T-helper 2 cell (primary cell): ENCODE results near the gene SPRING1.

Source experiments
- DNase-seq, 5 experiments: peaks; one replicate each; pipeline versions ENCODE4 v3.0.0 to v3.0.0-alpha.2; 2012 to 2022

The SPRING1 gene

DNA sequence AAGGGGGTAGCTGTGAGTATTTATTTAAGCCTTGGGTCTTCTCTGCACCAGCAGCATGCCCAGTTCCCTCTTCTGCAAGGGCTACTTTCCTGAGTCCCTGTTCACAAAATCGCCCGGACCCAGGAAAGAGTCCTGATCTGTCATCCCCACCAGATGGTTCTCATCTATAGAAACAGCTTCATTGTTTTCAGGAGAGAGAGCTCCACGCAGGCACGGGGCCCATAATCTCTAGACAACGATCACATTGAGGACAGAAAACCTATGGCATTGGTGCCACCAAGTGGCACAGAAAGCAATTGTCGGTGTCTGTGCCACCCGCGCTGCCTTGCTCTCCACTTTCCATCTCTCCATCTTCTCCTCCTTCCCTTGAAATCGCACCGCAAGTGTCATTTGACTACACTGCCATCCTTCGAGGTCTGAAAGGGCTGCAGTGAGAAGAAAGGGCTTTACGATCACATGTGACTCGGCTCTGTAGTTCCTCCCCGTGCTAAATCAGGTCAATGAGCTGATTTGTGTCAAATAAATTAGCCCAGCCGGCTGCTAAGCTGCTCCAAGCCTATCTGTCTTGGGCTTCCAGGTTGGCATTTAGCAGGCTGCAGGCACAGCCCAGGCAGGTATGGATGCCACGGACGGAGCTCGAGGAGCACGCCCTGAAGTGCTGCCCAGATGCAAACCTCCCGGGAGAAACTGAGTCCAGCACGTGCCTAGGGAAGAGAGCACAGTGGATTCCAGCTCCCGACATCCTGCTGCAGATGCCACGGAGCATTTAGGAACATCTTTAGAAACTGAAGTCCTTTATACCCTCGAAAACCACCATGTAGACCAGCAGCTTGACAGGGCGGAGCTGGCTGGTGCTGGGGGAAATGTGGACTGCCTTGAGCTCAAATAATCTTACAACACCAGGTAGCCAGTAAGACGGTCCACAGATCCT lies 28.8 kb downstream of the SPRING1 start:
- DNase-seq: peak in 4 of 5 experiments; percentile 4 to 70 (median 14)

- DNase-seq: no peak
Measured at GRCh38 chr12:116707751-116708150, 30.1 kb downstream of the SPRING1 start.

DNA sequence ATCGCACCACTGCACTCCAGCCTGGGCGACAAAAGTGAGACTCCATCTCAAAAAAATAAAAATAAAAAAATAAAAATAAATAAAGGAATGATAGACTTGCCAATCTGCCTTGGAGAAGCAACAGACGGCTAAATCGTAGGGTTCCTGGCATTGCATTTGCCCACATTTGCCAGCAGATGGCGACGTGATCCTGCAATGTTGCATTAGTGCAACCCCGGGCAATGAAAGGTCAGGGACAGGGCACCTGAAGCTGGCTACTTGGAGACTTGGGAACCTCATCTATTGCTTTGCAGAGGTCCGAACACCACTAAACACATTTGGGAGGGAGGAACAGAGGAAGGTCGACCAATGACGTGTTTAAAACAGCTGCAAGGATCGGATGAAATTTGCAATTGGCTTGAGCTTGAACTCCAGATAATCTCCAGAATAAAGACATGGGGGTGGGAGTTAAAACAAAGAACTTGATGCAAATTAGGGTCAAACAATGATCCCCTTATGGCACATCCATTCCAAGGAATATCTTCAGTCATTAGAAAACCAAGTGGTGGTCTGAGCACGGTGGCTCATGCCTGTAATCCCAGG lies 34.6 kb downstream of the SPRING1 start:
- DNase-seq: peak in 4 of 5 experiments; percentile 25 to 60 (median 44)

DNA sequence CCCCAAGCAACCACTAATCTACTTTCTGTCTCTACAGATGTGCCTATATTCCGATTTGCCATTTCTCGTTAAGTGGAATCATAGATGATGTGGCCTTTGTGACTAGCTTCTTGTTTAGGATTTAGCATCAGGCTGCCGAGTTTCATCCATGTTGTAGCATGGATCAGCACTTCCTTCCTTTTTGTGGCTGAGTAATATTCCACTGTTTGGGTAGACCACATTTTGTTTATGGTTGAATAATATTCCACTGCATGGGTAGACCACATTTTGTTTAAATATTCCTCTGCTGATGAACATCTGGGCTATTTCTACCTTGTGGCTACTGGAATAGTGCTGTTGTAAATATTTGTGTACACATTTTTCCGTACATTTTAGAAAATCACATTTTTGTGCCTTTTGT lies 36.4 kb downstream of the SPRING1 start:
- DNase-seq: no peak

DNA sequence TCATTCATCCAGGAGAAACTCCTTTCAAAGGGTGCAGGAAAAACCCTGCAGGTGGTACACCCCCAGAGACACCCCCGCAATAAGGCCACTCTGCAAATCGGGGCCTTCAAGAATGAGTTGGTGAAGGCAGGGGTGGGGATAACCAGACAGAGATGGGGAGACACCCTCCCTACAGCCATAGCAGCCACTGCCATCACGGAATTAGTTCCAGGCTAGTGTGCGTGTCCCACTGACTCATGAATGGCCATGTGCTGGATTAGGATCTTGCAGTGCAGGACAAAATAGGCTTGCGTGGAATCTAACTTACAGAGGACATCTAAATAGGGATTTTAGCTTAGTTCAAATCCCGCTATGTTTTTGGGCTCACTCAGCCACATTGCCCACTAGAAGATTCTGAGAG lies 37.8 kb downstream of the SPRING1 start:
- no peak for DNase-seq

DNA sequence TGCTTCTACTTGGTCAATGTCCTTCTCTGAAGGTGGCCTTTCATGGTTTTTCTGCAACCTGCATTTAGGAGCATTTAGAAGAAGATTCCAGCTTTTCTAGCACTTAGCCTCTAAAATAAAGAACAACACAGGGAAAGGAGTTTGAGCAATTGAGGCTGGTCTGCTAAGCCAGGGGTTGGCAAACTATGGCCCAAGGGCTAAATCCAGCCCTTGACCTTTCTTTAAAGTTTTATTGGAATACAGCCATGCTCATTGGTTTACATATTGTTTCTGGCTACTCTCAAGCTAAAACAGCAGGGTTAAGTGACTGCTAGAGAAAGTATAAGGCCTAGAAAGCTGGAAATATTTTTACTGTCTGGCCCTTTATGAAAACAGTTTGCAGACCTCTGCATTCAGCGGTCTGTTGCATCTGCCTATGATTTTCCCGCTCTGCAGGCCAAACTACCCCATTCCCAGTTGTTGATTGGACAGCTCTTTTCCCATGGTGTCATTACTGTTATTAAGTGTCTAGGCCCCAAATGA lies 39.3 kb downstream of the SPRING1 start:
- no peak for DNase-seq

DNA sequence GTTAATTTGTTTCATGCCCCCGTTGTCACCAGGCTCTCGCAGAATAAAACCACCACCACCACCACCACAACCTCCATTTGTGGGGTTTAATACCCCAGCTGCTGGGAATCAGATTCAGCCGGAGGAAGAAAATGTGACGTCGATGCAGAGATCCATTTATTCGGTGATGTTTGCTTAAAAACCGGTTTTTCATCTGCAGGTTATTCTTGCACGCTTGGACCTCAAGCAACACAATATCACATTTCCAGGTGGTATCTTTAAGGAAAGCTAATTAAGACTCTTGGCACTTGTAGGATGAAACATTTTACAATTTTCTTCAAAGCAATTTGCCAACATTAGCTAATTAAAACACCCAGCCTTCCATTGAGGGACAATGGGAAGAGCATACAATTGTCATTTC lies 39.8 kb downstream of the SPRING1 start:
- DNase-seq: no peak

- DNase-seq: no peak
Measured at GRCh38 chr12:116697716-116698115, 40.2 kb downstream of the SPRING1 start.

DNA sequence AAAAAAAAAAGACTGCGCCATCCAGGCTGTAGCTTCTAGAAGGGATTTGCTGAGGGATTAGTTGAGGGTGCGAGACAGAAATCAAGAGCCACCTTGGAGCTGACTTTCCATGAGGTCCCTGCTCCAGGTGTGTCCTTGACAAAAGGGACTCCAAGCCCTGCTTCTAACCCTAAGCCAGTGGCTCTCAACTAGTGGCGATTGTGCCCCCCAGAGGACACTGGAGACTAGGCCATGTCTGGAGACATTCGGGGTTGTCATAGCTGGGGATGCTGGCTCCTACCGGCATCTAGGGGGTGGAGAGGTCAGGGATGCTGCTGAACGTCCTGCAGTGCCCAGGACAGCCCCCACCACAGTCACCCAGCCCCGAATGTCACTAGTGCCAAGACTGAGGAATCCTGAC lies 40.6 kb downstream of the SPRING1 start:
- DNase-seq: peak in 1 of 5 experiments; percentile 26

- no peak for DNase-seq
Measured at GRCh38 chr12:116695464-116695725, 42.5 kb downstream of the SPRING1 start.

GRCh38 chr12:116694653-116695463 lies 43.0 kb downstream of the SPRING1 start:
- no peak for DNase-seq

DNA sequence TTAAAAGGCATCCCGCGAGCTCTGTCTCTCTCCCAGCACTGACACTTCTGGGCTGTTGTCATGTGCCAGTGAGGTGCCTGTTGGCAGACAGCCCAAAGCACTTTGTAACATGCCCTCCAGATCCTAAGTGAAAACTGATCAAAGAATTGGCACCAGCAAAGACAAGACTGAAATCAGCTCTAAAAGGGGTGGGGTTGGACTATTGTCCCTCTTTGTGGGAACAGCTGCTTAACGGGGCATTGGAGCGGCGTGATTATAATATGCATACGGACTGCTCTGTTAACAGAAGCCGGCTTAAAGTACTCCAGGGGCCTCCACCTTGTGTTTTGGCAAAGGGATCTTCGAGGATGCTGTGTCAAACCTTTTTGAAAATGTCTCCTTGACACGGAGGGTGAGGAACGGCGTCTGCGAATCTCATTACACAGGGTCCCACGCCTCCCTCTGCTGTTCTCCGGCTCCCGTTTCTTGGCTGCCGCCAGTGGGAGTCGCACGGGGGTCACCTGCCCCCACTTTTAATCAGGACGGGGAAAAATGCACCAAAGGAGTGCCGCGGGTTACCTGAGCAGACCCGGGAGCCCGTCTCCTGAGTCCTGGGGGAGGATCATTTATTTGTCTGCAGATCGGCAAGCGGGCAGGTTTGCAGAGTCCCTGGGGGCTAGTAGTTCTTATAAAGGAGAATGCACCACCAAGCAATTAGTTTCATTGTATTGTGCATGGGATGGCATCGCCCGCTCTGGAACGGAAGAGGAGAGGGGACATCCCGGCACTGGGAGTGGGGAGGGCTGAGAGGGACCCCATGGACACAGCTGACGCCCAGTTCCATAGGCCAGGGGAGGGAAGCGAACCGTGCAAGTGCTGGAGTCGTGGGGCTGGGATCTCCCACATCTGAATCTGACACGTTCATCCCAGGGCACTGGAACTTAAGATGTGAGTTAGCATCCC lies 44.3 kb downstream of the SPRING1 start:
- no peak for DNase-seq

- DNase-seq: no peak
Measured at GRCh38 chr12:116692605-116693004, 45.3 kb downstream of the SPRING1 start.

- DNase-seq: no peak
Measured at GRCh38 chr12:116691636-116692035, 46.2 kb downstream of the SPRING1 start.

- no peak for DNase-seq
Measured at GRCh38 chr12:116691205-116691604, 46.7 kb downstream of the SPRING1 start.

DNA sequence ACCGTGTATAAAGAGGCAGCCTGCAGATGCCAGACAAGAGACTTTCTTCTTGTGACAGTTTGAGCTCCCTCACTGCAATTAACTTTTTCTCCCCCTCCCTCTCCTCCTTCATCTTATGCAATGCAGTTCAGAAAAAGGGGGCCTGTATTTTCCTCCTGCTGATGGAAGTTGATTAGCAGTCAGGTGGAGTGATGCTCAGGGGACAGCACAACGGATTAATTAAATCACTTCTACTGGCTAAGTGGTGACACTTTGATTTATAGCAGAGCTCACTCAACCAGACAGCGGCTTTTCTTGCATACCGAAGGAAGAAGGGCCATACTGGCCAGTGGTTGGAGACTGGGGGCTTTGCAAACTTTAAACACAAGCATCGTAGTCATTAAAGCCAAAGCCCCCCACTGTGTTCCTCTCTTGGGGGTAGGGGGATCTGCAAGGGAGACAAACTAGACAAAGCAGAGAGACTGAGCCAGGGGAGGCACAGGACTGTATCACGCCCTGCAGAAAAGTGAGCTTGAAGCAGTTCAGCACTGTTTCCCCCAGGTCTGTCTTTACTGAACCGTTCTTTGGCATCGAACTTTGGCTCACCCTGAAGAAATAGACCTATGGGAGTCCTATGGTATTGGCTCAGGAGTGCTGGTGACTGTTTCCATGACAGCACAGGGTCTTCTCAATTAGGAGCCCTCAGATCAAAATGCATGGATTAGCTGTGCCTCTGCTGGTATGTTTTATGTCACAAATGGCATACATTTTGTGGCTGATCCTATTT lies 47.7 kb downstream of the SPRING1 start:
- no peak for DNase-seq

GRCh38 chr12:116689521-116689920 lies 48.3 kb downstream of the SPRING1 start:
- DNase-seq: no peak
